ENCODE results near the gene CPEB3.
"Not testable (repeated sequence)": the region's sequence is repeated elsewhere in the genome, so short reads cannot be mapped to it uniquely, and the experiment has no call there.

The CPEB3 gene

DNA sequence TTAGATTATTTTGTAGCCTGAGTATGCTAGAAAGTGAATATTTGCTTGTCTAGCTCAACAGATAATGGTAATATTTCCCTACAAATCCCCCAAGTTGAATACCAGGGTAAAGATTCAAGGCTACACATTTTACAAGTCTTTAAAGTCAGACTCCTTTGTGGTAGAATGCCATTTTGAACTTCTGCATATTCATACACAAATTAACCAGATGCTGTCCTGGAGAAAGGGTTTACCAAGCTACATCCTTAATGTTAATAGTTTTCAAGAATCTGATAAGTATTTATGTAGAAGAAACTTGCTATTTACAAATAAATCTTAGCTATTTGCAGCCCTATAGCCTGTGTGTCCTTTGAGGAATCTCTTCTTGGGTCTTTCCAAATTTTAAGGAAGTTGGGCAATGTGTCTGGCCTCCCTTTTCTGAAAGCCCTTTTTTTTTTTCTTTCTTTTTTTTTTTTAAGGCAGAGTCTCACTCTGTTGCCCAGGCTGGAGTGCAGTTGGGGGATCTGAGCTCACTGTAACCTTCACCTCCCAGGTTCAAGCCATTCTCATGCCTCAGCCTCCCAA is 82.6 kb downstream of the CPEB3 start:
- no peak for DNase-seq

- DNase-seq, result no peak
These were observed 83.8 kb downstream of the CPEB3 start for GRCh38 chr10:92207061-92207460.

GRCh38 chr10:92203919-92204623 is 86.8 kb downstream of the CPEB3 start:
- DNase-seq, result no peak

- no peak for DNase-seq
These were observed 88.3 kb downstream of the CPEB3 start for GRCh38 chr10:92202536-92202935.

- no peak for DNase-seq
These were observed 90.3 kb downstream of the CPEB3 start for GRCh38 chr10:92200564-92200963.

- DNase-seq, result no peak
These were observed 103.8 kb downstream of the CPEB3 start for GRCh38 chr10:92187101-92187500.

GRCh38 chr10:92184977-92185376 is 105.9 kb downstream of the CPEB3 start:
- no peak for DNase-seq

DNA sequence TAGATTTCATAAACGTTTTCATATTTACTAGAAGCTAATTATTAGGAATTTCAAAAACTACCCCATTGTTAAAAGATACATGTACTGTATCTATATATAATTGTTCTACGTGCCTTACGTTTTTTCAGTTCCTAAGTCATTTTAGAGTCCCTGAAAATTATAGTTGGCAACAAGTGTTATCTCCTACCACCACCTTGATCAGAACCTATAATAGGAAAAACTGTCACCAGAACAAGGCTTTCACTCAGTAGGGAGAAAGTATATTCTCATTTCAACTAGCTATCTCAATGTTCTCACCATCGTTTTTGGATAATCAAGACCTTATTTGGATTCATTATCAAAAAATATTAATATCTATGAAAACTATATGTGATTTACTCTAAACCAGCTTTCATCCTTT is 107.7 kb downstream of the CPEB3 start:
- no peak for DNase-seq

- DNase-seq, result no peak
These were observed 109.3 kb downstream of the CPEB3 start for GRCh38 chr10:92181575-92181974.

DNA sequence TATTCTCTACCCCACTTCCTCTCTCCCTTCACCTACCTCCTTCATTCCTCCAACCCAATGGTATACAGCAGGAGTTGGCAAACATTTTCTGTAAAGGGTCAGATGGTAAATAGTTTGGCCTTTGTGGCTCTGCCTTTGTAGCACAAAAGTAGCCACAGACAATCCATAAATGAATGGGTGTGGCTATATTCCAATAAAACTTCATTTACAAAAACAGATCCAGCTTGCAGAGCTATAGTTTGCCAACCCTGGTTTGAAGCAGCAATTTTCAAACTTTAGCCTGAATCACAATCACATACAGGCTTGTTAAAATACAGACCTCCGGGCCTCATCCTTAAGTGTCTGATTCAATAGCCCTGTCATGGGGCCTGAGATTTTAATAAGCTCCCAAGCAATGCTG is 110.5 kb downstream of the CPEB3 start:
- no peak for DNase-seq

- DNase-seq, result no peak
These were observed 113.3 kb downstream of the CPEB3 start for GRCh38 chr10:92177546-92177945.

- no peak for DNase-seq
These were observed 115.7 kb downstream of the CPEB3 start for GRCh38 chr10:92175164-92175563.

- no peak for DNase-seq
These were observed 116.9 kb downstream of the CPEB3 start for GRCh38 chr10:92173996-92174395.

DNA sequence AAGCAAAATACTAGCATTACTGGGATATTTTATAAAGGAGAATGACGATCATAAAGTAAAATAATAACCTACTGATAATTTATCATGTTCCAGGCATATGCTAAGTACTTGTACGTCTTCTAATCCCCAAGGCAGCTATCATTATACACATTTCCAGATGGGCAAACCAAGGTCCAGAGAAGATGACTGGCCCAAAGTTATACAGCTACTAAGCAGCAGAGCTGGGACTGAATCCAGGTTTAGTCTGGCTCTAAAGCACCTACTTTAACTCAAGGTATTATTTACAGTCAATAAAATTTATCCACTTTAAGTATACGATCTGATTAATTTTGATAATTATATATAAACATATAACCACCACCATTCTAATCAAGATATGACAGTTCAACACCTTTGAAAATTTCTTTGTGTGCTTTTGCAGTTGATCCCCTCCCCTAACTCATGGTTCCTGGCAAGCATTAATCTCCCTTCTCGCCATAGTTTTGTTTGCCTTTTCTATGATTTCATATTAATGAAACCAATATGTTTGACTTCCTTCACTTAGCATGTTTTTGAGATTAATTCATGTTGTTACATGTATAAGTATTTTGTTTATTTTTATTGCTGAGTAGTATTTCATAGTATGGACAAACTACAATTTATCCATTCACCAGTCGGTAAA is 126.7 kb downstream of the CPEB3 start:
- DNase-seq, result no peak

GRCh38 chr10:92162541-92162940 is 128.3 kb downstream of the CPEB3 start:
- DNase-seq, result no peak

- DNase-seq, result no peak
These were observed 133.8 kb downstream of the CPEB3 start for GRCh38 chr10:92156874-92157773.

DNA sequence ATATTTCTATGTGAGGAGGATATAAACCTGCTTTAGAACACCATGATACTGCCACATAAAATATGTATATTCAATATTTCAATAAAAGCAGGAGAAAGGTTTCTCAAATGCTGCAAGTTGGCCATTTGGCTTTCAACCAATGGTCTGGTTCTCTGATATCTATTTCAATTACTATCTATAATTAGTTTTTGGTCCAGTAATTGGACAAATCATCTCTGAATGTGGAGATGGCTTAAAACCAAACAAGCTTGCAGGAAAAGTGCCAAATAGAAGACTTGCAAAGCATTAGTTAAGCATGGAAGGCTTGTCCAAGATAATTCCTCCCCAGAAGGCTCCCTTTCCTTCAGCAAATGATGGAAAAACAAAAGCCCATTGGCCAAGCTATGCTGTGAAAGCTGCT is 140.1 kb downstream of the CPEB3 start:
- DNase-seq, result no peak

DNA sequence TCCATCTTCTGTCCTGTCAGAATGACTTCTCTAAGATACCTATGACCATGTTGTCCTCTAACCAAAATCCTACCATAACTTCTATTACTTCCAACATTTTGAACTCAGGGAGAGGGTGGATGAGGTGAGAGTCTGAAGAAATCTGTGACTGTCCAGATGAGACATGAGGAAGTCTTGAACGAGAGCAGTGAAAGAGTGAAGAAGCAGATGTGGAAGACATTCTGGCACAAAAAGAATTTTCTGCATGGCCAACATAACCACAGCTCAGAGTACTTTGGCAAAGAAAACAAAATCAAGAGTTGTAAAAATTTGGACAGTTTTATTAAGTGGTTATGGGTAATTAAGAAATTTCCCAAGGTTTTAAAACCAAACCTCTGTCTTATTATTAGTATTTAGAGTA is 141.6 kb downstream of the CPEB3 start:
- DNase-seq, result no peak

- DNase-seq, result no peak
These were observed 144.1 kb downstream of the CPEB3 start for GRCh38 chr10:92146781-92147180.

DNA sequence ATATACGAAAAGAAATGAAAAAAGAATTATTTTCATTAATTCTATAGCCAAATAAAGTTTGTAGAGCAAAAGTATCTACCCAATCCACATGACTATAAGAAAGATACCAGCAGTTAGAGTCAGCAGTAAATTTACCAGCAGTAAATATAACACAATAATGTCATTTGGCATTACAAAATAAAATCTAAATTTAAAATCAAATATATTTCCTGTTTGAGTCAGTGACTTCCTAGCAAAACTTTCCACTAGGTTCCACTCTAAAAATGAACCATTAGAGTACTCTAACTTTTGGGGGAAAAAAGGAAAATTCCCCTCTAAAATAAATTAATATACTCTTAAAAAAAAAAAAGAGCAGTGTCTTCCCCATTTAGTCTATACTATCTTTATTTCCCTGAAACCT is 144.8 kb downstream of the CPEB3 start:
- no peak for DNase-seq

- DNase-seq, result no peak
These were observed 147.9 kb downstream of the CPEB3 start for GRCh38 chr10:92142949-92143348.

GRCh38 chr10:92142512-92142911 is 148.4 kb downstream of the CPEB3 start:
- no peak for DNase-seq

DNA sequence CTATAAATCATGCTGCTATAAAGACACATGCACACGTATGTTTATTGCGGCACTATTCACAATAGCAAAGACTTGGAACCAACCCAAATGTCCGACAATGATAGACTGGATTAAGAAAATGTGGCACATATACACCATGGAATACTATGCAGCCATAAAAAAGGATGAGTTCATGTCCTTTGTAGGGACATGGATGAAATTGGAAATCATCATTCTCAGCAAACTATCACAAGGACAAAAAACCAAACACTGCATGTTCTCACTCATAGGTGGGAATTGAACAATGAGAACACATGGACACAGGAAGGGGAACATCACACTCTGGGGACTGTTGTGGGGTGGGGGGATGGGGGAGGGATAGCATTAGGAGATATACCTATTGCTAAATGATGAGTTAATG is 149.7 kb downstream of the CPEB3 start:
- DNase-seq, result not testable (repeated sequence)
